DMS79 treated with DMSO at 0.1 percent for 48 hours (cell line): ENCODE results near the gene HIC1.

Experiments
- DNase-seq: peaks from one replicate; lab custom pipeline; 2025; lab: John Stamatoyannopoulos, UW

HIC1 gene

GRCh38 chr17:2076087-2076984 lies 21.4 kb downstream of the HIC1 start:
- peak; percentile 68 for DNase-seq

- no peak for DNase-seq
Observed at GRCh38 chr17:2077040-2077439, 22.1 kb downstream of the HIC1 start.

GRCh38 chr17:2081564-2081963 lies 26.7 kb downstream of the HIC1 start:
- DNase-seq = no peak

GRCh38 chr17:2082003-2082781 lies 27.3 kb downstream of the HIC1 start:
- no peak for DNase-seq

- DNase-seq = no peak
Observed at GRCh38 chr17:2083613-2084035, 28.7 kb downstream of the HIC1 start.

- no peak for DNase-seq
Observed at GRCh38 chr17:2084036-2084765, 29.3 kb downstream of the HIC1 start.

- DNase-seq = no peak
Observed at GRCh38 chr17:2084766-2085647, 30.1 kb downstream of the HIC1 start.

GRCh38 chr17:2085648-2085949 lies 30.7 kb downstream of the HIC1 start:
- DNase-seq = no peak

- no peak for DNase-seq
Observed at GRCh38 chr17:2086306-2086705, 31.4 kb downstream of the HIC1 start.

- no peak for DNase-seq
Observed at GRCh38 chr17:2087597-2088211, 32.8 kb downstream of the HIC1 start.

GRCh38 chr17:2089021-2089422 lies 34.1 kb downstream of the HIC1 start:
- no peak for DNase-seq

GRCh38 chr17:2090210-2090641 lies 35.3 kb downstream of the HIC1 start:
- DNase-seq = no peak

- no peak for DNase-seq
Observed at GRCh38 chr17:2090804-2091534, 36.1 kb downstream of the HIC1 start.

GRCh38 chr17:2092253-2092652 lies 37.4 kb downstream of the HIC1 start:
- no peak for DNase-seq

- peak; percentile 77 for DNase-seq
Observed at GRCh38 chr17:2093349-2093748, 38.4 kb downstream of the HIC1 start.

GRCh38 chr17:2094891-2095535 lies 40.1 kb downstream of the HIC1 start:
- DNase-seq = peak; percentile 74

GRCh38 chr17:2095536-2095910 lies 40.6 kb downstream of the HIC1 start:
- DNase-seq = no peak

GRCh38 chr17:2101448-2102257 lies 46.8 kb downstream of the HIC1 start:
- peak; percentile 93 for DNase-seq
